Fibroblast of skin of scalp (primary cell): ENCODE results near the gene HOXC11.
A peak's percentile ranks its signal among the peaks of the same experiment; 100 is the strongest.

Experiments
- DNase-seq: peaks from one replicate; pipeline ENCODE4 v3.0.0-alpha.2; 2013

HOXC11 gene

GRCh38 chr12:53974084-53975063 lies 1.4 kb downstream of the HOXC11 start, which contains the start of gene HOTAIR:
HOTAIR (minus strand) TSS chr12:53974954.
- DNase-seq, result no peak

- DNase-seq, result no peak
Measured at GRCh38 chr12:53975064-53975471, 2.1 kb downstream of the HOXC11 start.

- DNase-seq, result no peak
Measured at GRCh38 chr12:53975479-53976152, 2.7 kb downstream of the HOXC11 start.

DNA sequence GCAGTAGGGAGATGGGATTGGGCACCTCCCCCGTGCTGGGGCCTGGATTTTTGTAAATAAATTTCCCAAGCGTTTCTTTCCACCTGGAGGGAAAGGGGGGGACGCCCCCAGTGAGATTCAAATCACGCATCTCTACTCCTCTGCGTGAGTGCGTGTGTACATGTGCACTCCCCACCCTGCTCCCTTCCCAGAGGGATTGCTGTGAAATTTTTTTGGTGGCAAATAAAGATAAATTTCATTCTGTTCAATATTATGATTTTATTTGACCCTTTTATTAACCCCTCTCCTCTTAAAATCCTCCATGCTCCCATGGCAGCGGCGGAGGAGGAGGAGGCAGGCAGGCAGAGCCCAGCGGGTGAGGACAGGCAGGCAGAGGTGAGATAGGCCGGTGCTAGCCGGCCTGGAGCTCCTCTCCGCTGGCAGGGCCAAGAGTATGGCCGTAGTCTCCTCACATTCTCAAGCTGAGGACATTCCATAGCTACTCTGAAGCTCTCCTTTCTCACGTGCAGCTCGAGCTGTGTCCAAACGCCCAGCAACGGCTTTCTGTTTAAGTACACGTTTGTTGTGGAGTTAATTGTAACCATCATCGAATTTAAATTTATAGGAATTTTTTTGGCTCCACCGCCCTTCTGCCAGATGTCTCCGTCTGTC lies 3.4 kb downstream of the HOXC11 start:
- DNase-seq, result no peak

- DNase-seq, result no peak
Measured at GRCh38 chr12:53976823-53977595, 4.1 kb downstream of the HOXC11 start.

GRCh38 chr12:53977596-53978445 lies 4.9 kb downstream of the HOXC11 start:
- no peak for DNase-seq

DNA sequence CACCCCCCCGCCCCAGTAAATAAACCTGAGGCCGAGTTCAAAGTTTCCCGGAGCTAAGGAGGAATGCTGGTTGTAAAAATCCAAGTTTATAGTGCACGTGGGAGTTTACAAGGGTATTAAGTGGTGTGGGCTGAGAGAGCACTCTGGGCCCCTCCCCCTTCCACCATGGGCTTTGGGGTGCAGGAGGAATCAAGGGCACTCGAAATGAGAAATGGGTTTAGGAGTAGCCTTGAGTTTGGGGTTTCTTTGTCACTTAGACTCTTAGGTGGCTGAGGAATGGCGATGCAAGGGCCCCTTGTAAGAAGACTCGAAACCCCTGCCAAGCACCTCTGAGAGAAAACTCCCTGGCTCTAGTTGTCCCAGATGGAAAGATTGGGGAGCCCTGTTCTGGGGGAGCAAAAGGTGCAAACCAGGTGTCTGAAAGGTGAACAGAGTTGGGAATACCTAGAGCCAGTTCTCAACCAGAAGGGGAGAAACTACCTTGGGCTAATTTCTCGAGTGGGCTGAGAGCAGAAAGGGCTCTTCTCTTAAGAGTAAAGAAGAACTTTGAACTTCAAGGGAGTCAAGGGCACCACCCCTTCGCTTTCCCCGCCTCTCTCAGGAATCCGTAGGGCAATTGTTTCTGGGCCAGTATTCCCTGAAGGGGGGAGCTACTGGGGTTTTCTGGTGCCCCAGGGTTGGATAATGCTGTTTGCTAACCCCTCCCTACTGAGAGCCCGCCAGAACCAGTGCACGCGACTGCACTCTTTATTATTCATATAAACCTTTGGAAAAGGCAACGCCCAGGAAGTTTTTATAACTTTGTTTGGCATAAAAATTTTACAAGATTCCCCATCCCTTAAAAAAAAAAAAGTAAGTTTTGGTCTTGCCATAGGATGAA lies 5.8 kb downstream of the HOXC11 start:
- no peak for DNase-seq

DNA sequence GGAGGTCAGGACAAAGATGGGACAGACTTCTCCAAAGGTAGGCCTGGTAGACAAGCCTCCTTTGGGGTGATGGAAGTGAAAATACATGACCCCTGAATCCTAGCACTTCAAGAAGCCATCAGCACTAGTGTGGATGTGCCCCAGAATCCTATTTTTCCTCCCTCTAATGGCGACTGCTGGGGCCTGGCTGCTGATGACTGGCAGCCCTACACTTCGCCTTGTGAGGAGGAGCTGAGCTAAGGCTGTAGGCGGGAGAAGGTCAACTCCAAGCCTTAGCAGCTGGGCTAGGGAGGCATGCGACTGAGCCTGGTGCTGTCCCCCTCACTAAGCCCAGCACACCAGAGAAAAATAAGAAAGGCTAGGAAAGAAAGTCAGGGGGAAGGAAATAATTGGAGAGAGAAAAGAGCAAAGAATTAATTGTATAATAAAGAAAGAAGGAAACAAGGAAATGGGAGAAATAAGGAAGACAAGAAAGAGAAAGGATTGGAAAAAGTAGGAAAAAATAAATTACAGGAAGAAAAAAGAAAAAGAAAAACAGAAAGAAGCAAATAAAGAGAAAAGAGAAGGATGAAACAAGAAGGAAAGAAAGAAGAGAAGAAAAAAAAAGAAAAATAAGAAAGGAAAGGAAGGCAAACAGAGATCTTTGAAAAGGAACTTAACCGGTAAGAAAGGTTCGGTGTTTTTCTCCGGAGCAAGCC lies 7.3 kb downstream of the HOXC11 start:
- no peak for DNase-seq

GRCh38 chr12:53980802-53981496 lies 8.0 kb downstream of the HOXC11 start:
- DNase-seq, result no peak

DNA sequence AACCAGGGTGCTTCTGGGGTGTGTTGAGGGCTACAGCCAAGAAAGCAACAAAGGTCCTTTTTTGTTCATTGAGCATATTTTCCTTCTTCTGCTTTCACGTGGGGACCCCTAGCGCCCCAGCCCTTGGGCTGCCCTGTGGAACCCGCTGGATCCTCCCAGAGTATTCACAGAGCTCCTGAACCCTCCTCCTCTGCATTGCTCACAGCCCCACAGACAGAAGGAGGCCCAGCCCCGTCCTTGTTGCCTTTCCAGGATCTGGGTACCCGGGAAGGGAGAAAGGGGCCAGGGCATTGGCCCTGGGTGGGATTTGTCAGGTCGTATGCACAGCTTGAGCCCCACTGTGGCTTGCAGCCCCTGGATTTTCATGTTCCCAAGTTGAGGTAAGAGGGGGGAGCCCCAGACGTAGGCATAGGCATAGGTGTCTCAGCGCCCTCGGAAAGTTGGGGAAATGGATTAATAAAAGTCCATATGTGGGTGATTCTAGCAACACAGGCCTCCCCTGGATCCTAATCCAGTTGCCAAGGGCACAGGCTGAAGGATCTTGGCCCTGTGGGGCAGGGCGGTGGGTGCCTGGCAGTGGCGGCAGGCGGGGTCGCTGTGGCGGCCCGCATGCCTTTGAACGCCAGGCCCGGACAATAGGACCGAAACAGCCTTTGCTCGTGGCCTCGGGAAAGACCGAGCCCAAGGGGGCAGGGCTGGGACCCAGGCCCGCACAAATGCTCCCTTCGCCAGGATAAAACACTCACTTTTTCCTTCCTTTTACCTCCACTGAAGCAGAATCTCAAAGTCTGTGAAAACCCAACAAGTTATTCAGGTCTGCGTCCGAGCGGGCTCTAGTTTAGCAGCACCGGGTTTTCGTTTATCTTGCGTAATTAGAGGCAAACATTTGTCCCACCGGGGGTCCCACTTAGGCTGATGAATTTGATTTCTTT lies 9.0 kb downstream of the HOXC11 start:
- DNase-seq, result no peak

GRCh38 chr12:53982648-53983567 lies 10.0 kb downstream of the HOXC11 start:
- no peak for DNase-seq

- DNase-seq, result no peak
Measured at GRCh38 chr12:53983568-53983949, 10.6 kb downstream of the HOXC11 start.

GRCh38 chr12:53983950-53984572 lies 11.1 kb downstream of the HOXC11 start:
- no peak for DNase-seq

DNA sequence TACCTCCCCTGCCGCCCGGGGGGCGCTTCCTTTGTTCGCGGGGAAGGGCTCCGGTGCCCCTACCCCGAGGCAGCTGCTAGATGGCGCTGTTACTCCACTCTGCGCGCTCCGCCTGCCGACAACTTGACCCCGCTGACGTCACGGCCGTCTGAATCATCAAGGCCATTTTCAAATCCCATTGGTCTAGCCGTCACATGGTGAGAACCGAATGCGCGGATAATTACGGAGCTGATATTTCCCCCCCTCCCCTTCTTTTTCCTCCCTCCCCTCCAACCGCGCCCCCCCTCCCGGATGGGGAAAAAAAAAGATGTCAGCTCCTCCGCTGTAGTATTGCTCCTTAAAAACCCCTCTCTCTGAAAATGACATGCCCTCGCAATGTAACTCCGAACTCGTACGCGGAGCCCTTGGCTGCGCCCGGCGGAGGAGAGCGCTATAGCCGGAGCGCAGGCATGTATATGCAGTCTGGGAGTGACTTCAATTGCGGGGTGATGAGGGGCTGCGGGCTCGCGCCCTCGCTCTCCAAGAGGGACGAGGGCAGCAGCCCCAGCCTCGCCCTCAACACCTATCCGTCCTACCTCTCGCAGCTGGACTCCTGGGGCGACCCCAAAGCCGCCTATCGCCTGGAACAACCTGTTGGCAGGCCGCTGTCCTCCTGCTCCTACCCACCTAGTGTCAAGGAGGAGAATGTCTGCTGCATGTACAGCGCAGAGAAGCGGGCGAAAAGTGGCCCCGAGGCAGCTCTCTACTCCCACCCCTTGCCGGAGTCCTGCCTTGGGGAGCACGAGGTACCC lies 12.2 kb downstream of the HOXC11 start, which contains the start of gene HOXC10:
TSS of gene HOXC10 (plus strand) at position 246 of the 791 bp plus-strand sequence. CDS start at position 360, 114 bp downstream.
- DNase-seq, result peak; percentile 78

DNA sequence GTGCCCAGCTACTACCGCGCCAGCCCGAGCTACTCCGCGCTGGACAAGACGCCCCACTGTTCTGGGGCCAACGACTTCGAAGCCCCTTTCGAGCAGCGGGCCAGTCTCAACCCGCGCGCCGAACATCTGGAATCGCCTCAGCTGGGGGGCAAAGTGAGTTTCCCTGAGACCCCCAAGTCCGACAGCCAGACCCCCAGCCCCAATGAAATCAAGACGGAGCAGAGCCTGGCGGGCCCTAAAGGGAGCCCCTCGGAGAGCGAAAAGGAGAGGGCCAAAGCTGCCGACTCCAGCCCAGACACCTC lies 12.7 kb downstream of the HOXC11 start:
- DNase-seq, result no peak
